ENCODE data around the gene NEDD8. TPM values are rescaled to one million over a fixed set of nuclear protein-coding genes. Genes with fewer than 3 reads are reported as not detected.
"Not testable (repeated sequence)": the region's sequence is repeated elsewhere in the genome, so short reads cannot be mapped to it uniquely, and the experiment has no call there.

NEDD8 gene
- total RNA-seq, 1 experiment from 2014 or later, result 307 TPM

DNA sequence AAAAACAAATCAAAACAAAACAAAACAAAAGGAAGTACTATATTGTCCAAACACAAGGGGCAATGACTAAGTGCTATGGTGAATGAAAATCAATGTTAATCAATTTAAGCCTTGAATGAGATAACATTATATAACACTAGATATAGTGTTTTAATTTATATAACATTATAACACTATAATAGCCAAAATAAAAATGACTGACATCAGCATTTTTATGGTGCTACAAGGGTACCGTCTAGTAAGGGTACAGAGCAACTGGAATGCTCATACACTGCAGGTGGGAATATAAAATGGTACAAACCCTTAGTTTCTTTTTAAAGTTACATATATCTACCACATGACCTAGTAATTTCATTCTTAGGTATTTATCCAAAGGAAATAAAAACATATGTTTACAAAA, 5.7 kb downstream of the NEDD8 start:
- DNase-seq (ENCODE audit: low read depth), result no peak

DNA sequence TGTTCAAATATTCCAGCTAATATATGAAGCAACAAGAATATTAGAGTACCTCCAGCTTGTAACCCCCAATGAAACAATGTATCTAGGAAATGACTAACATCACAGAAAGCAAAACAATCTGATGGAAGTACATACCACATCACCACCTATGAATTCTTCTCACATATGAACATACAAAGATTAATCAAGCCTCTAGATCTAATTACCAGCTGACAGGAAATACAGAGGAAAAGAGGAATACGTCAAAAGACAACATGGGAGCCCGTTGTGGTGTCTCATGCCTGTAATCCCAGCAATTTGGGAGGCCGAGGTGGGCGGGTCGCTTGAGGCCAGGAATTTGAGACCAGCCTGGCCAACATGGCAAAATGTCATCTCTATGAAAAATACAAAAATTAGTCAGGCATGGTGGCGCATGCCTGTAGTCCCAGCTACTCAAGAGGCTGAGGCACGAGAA, 7.5 kb downstream of the NEDD8 start:
- DNase-seq (ENCODE audit: low read depth), result peak; percentile 89

DNA sequence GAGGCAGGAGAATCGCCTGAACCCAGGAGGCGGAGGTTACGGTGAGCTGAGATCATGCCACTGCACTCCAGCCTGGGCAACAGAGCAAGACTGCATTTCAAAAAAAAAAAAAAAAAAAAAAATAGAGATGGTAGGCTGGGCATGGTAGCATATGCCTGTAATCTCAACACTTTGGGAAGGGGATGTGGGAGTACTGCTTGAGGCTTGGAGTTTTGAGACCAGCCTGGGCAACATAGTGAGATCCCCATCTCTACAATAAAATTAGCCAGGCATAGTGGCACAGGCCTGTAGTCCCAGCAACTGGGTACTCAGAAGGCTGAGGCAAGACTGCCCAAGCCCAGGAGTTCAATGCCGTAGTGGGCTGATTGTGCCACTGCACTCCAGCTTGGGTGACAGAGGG, 9.2 kb downstream of the NEDD8 start:
- DNase-seq (ENCODE audit: low read depth), result not testable (repeated sequence)

DNA sequence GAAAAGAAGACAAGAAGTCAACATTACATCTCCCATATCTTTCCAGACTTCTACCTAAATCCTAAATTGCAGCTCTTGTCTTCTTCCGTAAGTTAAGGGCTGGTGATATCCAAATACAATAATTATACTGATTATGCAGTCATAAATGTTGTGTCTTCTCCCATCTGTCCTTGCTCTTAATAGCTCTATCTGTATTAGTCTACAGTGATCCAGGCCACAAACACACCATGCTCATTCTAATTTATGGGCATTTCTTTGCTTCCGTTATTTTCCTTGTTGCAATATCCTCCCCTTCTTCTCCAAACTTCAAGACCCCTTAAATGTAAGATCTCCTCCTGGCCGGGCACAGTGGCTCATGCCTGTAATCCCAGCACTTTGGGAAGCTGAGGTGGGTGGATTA, 12.6 kb downstream of the NEDD8 start:
- DNase-seq (ENCODE audit: low read depth), result no peak

DNA sequence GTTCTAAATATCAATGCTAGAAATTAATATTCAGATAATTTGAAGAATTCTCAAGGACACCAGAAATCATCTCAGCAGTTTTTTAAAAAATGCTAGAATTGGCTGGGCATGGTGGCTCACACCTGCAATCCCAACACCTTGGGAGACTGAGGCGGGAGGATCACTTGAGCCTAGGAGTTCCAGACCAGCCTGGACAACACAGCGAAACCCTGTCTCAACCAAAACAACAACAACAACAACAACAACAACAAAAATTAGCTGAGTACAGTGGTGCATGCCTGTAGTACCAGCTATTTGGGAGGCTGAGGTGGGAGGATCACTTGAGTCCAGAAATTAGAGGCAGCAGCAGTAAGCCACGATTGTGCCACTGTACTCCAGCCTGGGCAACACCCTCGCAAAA, 13.1 kb downstream of the NEDD8 start:
- no peak for DNase-seq (ENCODE audit: low read depth)

DNA sequence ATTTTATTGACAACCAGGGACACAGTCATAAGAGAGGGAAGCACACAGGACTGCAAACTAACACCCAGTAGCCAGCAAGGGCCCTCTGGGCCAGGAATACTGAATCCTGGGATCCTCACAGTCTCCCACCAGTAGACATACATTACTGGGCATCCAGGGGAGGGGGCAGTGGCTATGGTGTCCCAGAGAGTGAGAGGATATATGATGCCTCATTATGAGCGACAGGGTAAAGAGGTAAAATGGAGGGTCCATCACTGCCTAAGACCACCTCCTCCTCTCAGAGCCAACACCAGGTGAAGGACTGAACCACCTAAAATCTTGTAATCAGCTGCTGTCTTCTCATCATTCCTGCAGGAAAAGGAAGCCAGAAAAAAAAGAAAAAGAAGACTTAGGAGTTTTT, 15.3 kb downstream of the NEDD8 start:
- not testable (repeated sequence) for DNase-seq (ENCODE audit: low read depth)

DNA sequence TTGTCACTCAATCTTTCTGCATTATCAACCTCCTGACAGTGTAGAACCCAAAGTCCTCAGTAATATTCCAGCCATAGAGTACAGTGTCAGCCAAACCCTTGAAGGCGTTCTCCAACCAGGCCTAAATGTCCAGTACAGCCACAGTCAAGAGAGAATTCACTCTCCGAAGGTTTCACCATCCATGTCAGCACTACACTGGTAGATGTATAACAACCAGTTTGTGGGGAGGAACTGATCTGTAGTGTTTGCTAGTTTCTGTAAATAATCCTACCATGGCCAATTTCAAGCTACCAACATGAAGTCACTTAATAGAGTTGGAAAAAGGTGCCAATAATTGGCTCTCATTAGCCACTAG, 15.8 kb downstream of the NEDD8 start:
- DNase-seq (ENCODE audit: low read depth), result no peak

DNA sequence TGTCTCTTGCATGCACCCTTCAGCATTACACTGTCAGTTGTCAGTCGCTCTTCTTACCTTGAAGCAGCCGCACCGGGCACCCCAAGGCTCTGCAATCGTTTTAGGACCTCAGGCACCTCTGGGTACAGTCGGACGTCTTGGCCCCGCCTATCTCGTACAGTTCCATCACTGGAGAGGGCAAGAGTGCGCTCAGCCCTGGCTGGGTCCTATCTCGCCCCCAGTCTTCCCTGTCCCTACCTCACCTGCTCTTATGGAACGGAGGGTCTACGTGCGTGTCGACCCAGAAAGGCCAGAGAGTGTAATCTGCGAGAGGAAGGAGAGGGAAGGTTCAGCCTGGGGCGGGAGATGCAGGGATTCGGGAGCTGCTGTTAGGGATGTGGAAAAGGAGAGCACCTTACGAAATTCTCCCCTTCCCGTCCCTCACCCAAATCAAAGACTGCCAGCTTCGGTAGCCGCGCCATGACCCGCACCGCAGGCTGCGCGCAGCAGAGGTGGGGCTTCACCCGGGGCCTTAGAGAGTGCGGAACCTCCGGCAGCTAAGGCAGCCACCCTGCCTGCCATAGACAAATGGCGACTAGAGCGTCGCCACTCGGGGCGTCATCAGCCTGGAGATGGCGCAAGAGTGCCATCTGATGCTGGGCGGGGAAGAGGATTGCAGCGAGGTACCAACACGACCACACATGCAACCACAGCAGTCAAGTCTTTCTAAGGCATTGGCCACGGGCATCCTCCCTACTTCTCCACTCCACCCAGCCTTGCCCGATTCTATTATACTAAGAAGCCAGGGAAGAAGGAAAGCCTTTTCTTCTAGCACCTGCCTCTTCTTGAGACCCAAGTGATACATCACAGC, 16.4 kb downstream of the NEDD8 start, which contains the start of gene MDP1:
Gene MDP1 (minus strand): TSS at position 572 of the 850 bp plus-strand sequence. CDS start 111 bp downstream, at position 461.
- DNase-seq (ENCODE audit: low read depth), result peak; percentile 90

DNA sequence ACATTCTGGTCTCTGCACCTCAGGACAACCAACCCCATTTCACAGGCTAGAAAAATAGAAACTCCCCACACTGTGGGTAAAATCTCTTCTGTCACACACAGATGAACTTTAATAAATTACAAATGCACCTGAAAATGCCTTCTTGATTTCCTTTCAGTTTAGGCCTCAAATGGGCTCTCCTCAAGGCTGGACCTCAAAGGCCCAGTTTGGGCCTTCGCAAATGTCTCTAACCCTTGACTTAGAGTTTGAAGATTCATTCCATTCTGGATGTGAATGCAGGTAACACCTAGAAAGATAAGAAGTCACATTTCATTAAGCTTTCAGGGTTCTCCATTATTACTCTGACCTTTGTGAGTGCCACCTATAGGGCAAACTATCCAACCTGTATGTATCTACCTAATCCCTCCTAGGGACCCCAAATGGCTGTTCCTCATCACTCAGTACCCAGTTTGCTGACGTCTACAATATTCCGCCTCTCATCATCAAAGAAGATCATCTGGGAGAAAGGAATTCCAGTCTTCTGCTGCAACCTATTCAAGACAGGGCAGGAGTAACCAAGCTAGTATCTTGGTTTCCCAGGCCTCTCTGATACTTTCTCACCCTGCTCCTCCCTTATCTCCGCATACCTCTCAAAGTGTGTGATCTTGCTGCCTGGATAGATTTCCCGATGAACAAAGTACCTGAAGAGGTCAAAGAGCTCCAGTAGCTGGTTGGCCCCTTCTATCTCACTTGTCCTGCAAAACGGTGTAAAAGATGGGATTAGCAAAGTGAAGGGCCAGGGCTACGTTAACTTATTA, 18.1 kb downstream of the NEDD8 start:
- no peak for DNase-seq (ENCODE audit: low read depth)

DNA sequence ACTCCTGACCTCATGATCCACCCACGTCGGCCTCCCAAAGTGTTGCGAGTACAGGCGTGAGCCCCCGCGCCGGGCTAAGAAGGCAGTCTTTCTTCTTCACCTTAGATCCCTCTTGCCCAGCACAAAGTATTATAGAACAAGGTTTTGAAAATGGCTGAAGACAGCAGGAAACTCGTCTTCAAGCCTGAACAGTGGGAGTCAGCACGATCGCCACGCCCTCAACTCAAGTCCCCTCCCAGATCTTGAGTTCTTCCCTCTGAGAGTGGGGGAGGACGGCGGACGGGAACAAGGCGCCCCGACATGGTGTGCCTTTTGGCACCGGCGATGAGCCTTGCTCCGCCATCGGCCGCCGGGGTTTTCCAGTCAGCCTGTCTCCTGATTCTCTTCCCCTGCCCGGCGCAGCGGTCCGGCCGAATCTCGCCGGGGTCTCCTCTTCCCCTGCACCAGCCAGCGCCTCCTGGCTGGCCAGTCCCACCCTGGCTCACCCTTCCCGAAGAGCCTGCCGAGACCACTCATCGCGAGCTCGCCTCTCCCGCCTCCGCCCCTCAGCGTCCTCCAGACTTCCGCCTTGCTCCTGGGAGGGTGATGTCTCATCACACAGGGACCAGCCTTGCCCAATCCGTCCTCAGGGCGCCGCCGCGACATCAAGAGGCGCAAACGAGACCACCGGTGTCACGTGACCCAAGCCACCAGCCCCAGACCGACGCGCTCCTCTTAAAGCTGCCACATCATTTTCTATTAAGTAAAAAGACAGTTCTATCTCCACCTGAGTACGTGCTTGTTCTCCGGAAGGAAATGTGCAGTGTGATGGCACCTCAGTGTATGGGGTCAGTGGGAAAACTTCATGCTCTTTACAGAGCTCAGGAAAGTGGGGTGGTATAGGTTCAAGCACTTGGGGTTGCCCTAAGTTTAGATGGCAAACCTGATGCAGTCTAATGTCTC, 19.0 kb downstream of the NEDD8 start, which contains the start of gene CHMP4A:
Gene CHMP4A (minus strand): TSS at position 565 of the 942 bp plus-strand sequence. CDS start 49 bp downstream, at position 516.
- peak; percentile 98 for DNase-seq (ENCODE audit: low read depth)

DNA sequence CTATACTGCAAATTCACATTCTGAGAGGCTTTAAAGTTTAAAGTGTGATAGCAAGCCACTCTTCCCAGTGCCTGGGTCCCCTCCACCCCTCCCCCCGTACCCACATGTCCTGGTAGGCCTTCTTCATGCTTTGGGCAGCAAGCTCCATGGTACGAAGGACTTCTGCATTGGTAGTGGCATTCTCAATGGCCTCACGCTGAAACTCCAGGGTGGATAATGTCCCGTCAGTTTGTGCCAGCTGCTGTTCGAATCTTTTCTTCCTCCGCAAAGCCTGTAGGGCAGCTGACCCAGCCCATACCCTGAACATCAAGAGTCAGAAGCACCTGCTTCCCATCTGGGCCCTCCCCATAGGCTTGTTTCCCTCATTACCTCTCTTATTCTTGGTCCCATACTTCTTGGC, 20.9 kb downstream of the NEDD8 start:
- no peak for DNase-seq (ENCODE audit: low read depth)

DNA sequence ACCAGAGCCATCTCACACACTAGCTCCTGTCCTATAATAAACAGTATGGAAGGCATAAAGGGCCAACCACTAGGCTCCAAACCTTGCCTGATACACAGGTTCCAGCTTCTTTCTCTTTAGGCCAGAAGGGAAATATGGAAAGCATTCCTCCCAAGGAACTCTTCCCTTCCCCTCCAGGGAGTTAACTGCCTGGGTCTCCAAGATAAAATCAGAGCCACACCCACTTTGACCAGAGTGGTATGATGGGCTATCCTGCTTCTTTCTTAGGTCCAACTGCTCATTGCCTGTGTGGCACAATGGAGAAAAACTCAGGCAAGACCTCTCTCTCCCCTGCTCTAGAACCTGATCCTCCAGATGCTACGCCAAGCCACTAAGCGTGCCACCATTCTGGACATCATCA, 24.5 kb downstream of the NEDD8 start:
- no peak for DNase-seq (ENCODE audit: low read depth)

DNA sequence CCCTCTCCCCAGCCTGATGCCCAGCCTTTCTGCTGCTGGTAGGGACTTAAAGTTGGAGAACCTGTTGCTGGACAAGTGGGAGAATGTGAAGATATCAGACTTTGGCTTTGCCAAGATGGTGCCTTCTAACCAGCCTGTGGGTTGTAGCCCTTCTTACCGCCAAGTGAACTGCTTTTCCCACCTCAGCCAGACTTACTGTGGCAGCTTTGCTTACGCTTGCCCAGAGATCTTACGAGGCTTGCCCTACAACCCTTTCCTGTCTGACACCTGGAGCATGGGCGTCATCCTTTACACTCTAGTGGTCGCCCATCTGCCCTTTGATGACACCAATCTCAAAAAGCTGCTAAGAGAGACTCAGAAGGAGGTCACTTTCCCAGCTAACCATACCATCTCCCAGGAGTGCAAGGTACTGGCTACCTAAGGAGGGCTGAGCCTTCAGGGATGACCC, 25.0 kb downstream of the NEDD8 start:
- DNase-seq (ENCODE audit: low read depth), result no peak

DNA sequence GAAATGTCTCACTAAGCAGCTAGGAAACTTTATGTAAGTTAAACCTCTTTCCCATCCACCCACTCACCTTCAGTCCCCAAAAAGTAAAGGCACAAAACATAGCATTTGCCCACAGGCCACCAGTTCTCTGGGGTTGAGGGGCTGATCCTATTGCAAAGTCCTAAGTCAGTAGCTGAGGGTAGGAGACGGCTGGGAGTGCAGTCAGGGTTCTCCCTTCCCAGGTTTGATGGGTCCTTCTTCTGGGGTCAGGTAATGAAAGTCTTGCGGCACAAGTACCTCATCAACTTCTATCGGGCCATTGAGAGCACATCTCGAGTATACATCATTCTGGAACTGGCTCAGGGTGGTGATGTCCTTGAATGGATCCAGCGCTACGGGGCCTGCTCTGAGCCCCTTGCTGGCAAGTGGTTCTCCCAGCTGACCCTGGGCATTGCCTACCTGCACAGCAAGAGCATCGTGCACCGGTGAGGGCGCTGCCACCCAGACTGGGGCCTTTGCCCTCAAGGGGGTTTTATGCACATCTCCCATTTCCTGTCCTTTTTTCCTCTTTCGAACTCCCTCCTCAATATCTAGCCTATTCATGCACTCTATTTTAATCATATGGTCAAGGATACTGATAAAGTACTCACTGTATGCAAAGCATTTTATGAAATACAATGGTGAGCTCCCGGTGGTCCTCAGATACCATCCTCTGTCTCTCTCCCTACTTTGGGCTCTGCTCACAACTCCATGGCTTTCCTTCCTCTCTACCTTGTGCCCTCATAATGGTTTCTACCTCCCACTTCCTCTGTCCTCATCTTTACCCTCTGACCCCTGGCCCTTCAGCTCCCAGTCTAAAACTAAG, 25.7 kb downstream of the NEDD8 start:
- no peak for DNase-seq (ENCODE audit: low read depth)

DNA sequence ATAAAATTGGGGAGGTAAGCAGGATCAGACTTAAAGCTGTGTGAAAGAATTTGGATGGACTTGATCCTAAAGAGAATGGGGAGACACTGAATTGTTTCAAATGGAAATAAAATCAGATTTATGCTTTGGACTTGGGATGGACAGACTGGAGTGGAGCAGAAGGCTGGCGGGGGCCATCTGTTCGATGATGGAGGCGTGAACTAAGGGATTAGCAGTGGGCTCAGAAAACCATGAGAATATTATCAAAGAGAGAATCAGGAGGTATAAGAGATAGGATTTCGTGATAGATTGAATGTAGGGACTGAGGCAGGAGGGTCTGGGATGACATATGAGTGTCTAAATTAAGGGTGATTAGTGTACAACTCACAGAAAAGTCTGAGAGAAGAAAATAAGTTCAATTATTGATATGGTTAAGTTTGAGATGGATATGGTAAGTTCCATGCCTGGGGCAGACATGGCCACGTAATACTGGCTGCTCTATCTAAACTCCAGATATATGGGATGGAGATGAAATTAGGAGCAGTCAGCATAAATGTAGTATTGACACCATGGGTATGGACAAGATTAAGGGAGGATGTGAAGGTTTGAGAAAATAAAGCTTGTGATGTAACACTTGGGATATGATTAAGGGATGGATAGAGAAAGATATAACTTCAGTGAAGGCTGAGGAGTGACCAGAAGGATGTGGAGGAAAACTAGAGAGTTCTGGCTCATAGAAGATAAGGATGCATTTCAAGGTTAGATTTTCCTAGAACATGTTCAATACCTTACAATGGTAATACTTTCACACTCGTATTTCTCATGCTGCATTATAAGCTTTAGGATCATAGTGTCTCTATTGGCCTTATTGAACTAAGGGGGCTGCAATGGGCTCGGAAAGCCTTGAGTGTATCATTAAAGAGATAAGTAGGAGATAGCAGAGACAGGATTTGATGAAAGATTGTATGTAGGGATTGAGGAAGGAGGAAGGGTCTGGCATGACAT, 27.7 kb downstream of the NEDD8 start:
- DNase-seq (ENCODE audit: low read depth), result no peak

DNA sequence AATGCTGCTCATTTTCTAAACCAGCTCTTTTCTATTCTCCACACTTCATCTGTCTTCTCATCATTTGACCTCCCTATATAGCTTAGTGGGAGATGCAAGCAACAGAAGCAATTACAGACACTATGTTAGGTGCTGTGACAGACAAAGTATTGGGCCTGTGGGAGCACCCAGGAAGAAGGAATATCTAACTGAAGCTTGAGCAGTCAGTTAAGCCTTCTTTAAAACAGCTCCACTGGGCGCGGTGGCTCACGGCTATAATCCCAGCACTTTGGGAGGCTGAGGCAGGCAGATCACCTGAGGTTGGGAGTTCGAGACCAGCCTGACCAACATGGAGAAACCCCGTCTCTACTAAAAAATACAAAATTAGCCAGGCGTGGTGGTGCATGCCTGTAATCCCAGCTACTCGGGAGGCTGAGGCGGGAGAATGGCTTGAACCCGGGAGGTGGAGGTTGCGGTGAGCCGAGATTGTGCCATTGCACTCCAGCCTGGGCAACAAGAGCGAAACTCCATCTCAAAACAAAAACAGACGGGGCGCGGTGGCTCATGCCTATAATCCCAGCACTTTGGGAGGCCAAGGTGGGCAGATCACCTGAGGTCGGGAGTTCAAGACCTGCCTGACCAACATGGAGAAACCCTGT, 28.8 kb downstream of the NEDD8 start:
- not testable (repeated sequence) for DNase-seq (ENCODE audit: low read depth)

DNA sequence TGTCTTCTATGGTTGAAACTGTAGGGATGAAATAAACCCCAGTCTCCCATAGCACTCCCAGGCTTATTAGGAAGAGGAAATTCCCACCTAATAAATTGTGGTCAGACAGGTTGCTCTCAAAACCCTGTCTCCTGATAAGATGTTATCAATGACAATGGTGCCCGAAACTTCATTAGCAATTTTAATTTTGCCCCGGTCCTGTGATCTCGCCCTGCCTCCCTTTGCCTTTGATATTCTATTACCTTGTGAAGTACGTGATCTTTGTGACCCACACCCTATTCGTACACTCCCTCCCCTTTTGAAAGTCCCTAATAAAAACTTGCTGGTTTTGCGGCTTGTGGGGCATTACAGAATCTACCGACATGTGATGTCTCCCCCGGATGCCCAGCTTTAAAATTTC, 29.6 kb downstream of the NEDD8 start:
- not testable (repeated sequence) for DNase-seq (ENCODE audit: low read depth)

DNA sequence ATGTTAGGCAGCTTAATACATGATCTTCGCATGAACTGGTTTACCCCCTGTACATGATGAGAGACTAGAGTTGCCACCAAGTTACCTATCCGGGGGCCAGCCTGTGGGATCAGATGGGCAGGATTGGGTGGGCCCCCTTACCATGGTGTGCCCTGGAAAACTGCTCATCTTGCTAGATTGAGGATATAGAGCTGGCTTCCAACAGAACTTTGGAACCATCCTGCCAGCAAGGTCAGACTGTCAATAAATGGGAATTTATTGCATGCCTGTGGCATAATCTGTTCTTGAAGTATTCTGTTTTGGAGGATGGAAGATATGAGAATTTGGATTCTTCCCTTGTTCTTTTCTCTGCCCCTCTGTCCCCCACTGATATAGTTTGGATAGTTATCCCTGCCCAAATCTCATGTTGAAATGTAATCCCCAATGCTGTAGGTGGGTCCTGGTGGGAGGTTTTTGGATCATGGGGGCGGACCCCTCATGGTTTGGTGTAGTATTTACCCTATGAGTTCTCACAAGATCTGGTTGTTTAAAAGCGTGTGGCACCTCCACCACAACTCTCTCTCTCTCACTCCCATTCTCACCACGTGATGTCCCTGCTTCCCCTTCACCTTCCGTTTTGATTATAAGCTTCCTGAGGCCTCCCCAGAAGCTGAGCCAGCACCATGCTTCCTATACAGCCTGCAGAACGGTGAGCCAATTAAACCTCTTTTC, 33.2 kb downstream of the NEDD8 start:
- no peak for DNase-seq (ENCODE audit: low read depth)

Measured in HT1080 (cell line).